Stomach (tissue), 9 donors: ENCODE results near the gene ZNF526. TPM values are rescaled to one million over a fixed set of nuclear protein-coding genes. Genes with fewer than 3 reads are reported as not detected.
A peak's percentile ranks its signal among the peaks of the same experiment; 100 is the strongest.

Source experiments
- DNase-seq, 2 donors: peaks; one replicate each; pipeline versions ENCODE4 v3.0.0 to v3.0.0-alpha.2; 2013 to 2019
- H3K27ac ChIP-seq, 5 donors: fragments of 200-600 bp in 4 of 5; sonication (generic) in 4 of 5; one replicate each; pipeline ENCODE4 v1.5.1; 2013 to 2019; ENCODE audit warnings: mild to moderate bottlenecking in 1 of 5, moderate library complexity in 1 of 5
- H3K27me3 ChIP-seq, 3 donors: fragments of 200-600 bp; sonication (generic); one replicate each; pipeline ENCODE4 v1.5.1; 2017 to 2019; ENCODE audit warnings: mixed run types in 1 of 3
- H3K36me3 ChIP-seq, 4 donors: fragments of 200-600 bp; sonication (generic); 1 replicate in 3 of 4; 2 replicates in 1 of 4; pipeline ENCODE4 v1.5.1; 2016 to 2019
- H3K4me1 ChIP-seq, 4 donors: fragments of 200-600 bp; sonication (generic); one replicate each; pipeline ENCODE4 v1.5.1; 2016 to 2019
- H3K4me3 ChIP-seq, 4 donors: fragments of 200-600 bp; sonication (generic) in 3 of 4; one replicate each; pipeline ENCODE4 v1.5.1; 2016 to 2019; ENCODE audit warnings: mild to moderate bottlenecking in 1 of 4
- H3K9me3 ChIP-seq, 4 donors: fragments of 200-600 bp; sonication (generic); one replicate each; pipeline ENCODE4 v1.5.1; 2016 to 2019
- CTCF ChIP-seq, 7 experiments: fragments of 450-650 bp in 4 of 7; fragments of 200-600 bp in 3 of 7; sonication (generic) in 3 of 7; IDR thresholded peaks; one replicate each; pipeline ENCODE4 v1.5.1; 2016 to 2019; ENCODE audit warnings: antibody characterized with exemption in 7 of 7, control low read depth in 2 of 7, mild to moderate bottlenecking in 1 of 7
- EP300 ChIP-seq: sonication (generic); formaldehyde crosslinking; IDR thresholded peaks from one replicate; pipeline ENCODE4 v1.6.1; 2017; ENCODE audit warnings: antibody characterized with exemption
- POLR2A ChIP-seq, 4 donors: fragments of 450-650 bp; IDR thresholded peaks; one replicate each; pipeline ENCODE4 v1.6.1; 2016; ENCODE audit warnings: antibody characterized with exemption in 4 of 4, control low read depth in 2 of 4, mild to moderate bottlenecking in 1 of 4, moderate library complexity in 1 of 4
- POLR2AphosphoS5 ChIP-seq, 3 donors: sonication (generic); formaldehyde crosslinking; IDR thresholded peaks; one replicate each; pipeline ENCODE4 v1.6.1; 2016; ENCODE audit warnings: antibody characterized with exemption in 3 of 3
- WGBS, 5 donors: extraction: QIAGEN DNeasy Blood & Tissue Kit in 3 of 5; methylation state at CpG; one replicate each; pipeline versions ENCODE4 v1.1.5 to v1.1.7; 2013 to 2018; 5-methylcytosine and 5-hydroxymethylcytosine counted together
- intact Hi-C: fragments of 100-400 bp; cut with DNase I; formaldehyde crosslinking; loops from one replicate; pipeline ENCODE4 v1.15.1; 2023; ENCODE audit warnings: low total_unique reads
- polyA plus RNA-seq, 3 donors: library from polyadenylated mRNA; stranded (reverse); fragments of 200-250 nt; gene quantifications; one replicate each; pipeline ENCODE4 v1.2.3, GENCODE V29; 2013
- total RNA-seq, 5 donors: library from RNA; depleted of rRNA; stranded (reverse); fragments of >200 nt; gene quantifications; one replicate each; pipeline versions ENCODE4 v1.1.0 to v1.2.3, GENCODE V29; 2014 to 2016
- donor health status: healthy with polysubstance abuse.
- donor health status: Bipolar disorder and iron deficiency.
- donor health status: healthy.

The ZNF526 gene
- total and polyA plus RNA-seq, 8 donors, result 2.4 to 12.0 (median 4.8) TPM

- DNase-seq, result no peak
- Histone ChIP-seq H3K4me1 (peaks cover 8 to 54% (median 21%) of the 10 kb centered on the region in 4 donors), H3K4me3 (no peak overlapping the region), H3K9me3 (peaks cover 0 to 4% (median 0%) of the 10 kb centered on the region in 4 donors), H3K27ac (peak overlapping the region in 1 of 5 donors; percentile 64), H3K27me3 (no peaks in the 10 kb centered on the region), H3K36me3 (peaks cover 16 to 48% (median 45%) of the 10 kb centered on the region in 4 donors)
- intact Hi-C loops, result no loop called here
- WGBS, 5 donors, result 88 to 91% (median 90%) methylated on average over 39 to 47 of the region's 47 CpGs
- no peak for TF ChIP-seq CTCF (IDR thresholded peaks at IDR 0.05)
- no peak for TF ChIP-seq POLR2AphosphoS5 (IDR thresholded peaks at IDR 0.05)
- no peak for TF ChIP-seq POLR2A (IDR thresholded peaks at IDR 0.05)
- no peak for TF ChIP-seq EP300
Measured at GRCh38 chr19:42196011-42197001, 23.8 kb upstream of the ZNF526 start.

- no peak for TF ChIP-seq POLR2A (IDR thresholded peaks at IDR 0.05)
- no peak for TF ChIP-seq EP300
- no peak for TF ChIP-seq CTCF (IDR thresholded peaks at IDR 0.05)
- TF ChIP-seq POLR2AphosphoS5 (IDR thresholded peaks at IDR 0.05), result no peak
- peak in 1 of 2 donors; percentile 60 for DNase-seq
- Histone ChIP-seq H3K27ac (peak overlapping the region in 2 of 5 donors; percentile 26 to 64), H3K9me3 (peaks cover 0 to 4% (median 0%) of the 10 kb centered on the region in 4 donors), H3K4me1 (peaks cover 5 to 58% (median 22%) of the 10 kb centered on the region in 4 donors), H3K27me3 (no peaks in the 10 kb centered on the region), H3K4me3 (no peak overlapping the region), H3K36me3 (peaks cover 26 to 59% (median 56%) of the 10 kb centered on the region in 4 donors)
- WGBS, 5 donors, result 47 to 57% (median 52%) methylated on average over 5 of the region's 5 CpGs
- intact Hi-C loops, result no loop called here
Measured at GRCh38 chr19:42197375-42197817, 22.7 kb upstream of the ZNF526 start.

- H3K27me3 ChIP-seq, result no peaks in the 10 kb centered on the region
- H3K36me3 ChIP-seq, result peaks cover 35 to 74% (median 70%) of the 10 kb centered on the region in 4 donors
- TF ChIP-seq CTCF (IDR thresholded peaks at IDR 0.05), result no peak
- peak in 1 of 3 donors; percentile 23 for TF ChIP-seq POLR2AphosphoS5 (IDR thresholded peaks at IDR 0.05)
- no peak for TF ChIP-seq POLR2A (IDR thresholded peaks at IDR 0.05)
- TF ChIP-seq EP300, result no peak
- intact Hi-C loops, result no loop called here
- H3K4me1 ChIP-seq, result peaks cover 5 to 71% (median 25%) of the 10 kb centered on the region in 4 donors
- H3K27ac ChIP-seq, result peak overlapping the region; percentile 3 to 85 (median 52)
- H3K9me3 ChIP-seq, result no peaks in the 10 kb centered on the region
- H3K4me3 ChIP-seq, result peak overlapping the region in 2 of 4 donors; percentile 18 to 19
- DNase-seq, result peak; percentile 44 to 72
- WGBS, 5 donors, result 58 to 71% (median 62%) methylated on average over 7 of the region's 7 CpGs
Measured at GRCh38 chr19:42198676-42199439, 21.3 kb upstream of the ZNF526 start.
